ENCODE data around the gene BTBD10.

Gene BTBD10

GRCh38 chr11:13339195-13340153 is 123.5 kb downstream of the BTBD10 start:
- no peak for DNase-seq (ENCODE audit: low read depth in 2 of 2, low spot score in 1 of 2)

DNA sequence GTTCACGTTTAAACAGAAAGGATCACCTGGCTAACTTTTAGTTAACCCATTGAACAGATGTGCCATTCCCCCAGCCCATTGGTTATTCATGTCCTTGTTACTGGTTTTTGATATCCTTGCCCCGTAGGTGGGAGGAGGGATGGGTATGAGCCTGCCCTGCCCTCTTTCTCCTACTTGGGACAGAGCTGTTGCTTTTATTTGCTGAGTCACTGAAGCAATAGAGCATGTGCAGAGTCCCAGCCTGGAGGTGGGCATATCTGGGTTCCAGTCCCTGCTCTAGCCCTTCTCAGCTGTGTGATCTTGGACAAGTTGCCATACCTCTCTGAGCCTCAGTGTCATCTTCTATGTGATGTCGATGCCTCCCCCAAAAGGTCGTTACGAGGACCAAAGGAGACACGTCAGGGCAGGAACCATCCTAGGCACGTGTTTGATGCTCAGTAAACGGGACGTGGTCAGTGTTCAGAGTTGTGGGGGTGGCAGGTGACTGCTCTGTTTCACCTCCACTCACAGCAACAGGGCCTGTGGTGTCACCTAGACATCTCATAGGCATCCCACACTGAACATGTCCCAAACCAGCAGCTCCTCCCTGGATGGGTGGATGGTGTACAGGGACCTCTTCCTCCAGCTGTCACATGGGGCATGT is 124.5 kb downstream of the BTBD10 start:
- no peak for DNase-seq (ENCODE audit: low read depth in 2 of 2, low spot score in 1 of 2)

- DNase-seq (ENCODE audit: low read depth in 2 of 2, low spot score in 1 of 2) = no peak
Measured at GRCh38 chr11:13338019-13338426, 125.0 kb downstream of the BTBD10 start.
